ENCODE results near the gene ESAM. TPM values are rescaled to one million over a fixed set of nuclear protein-coding genes. Genes with fewer than 3 reads are reported as not detected.

ESAM gene
- total RNA-seq, 2 donors from 2014 or later = 0.88 to 1.1 TPM

- DNase-seq (no peak), ATAC-seq (replicated peaks in 1 of 2) (no peak)
- Mint-ChIP-seq H3K27ac (no peak overlapping the region), H3K27me3 (ENCODE audit: low read depth) (peaks cover 40% of the 10 kb centered on the region), H3K4me3 (no peak overlapping the region), H3K9me3 (no peaks in the 10 kb centered on the region), H3K36me3 (ENCODE audit: insufficient read depth in 2 of 2) (no peaks in the 10 kb centered on the region), H3K4me1 (ENCODE audit: low read depth) (peaks cover 13% of the 10 kb centered on the region)
Measured at GRCh38 chr11:124725719-124726105, 36.4 kb downstream of the ESAM start.

DNA sequence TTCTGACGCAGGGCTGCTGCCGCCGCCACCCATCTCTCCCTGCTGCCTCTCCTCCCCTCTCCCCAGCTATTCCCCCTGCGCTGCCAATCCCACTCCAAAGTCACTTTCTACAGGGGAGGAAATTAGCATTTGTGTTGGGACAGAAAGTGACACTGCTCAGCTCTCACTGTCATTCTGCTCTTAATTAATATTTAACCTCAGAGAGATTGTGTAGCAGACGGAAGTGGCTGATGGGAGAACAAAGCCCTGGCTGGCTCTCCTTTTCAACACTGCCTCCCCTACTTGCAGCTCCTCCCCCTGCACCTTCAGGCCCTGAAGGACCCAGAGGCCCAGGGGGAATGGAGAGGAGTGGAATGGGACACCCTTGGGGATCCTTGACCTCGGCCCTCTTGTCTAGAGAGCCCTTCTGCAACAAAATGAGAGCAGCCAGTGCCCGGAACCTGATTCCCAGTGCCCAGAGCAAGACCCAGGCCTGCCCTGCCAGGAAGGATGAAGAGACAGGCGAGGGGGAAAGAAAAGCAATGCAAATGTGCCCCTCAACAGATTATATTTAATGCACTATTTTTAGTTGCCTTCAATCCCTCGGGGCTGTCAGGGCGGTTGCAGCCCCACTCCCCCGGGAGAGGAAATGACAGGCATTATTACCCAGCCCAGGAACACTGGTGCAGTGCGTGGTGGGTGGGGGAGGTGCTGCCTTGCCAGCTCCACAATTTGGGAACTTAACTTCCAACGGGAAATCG lies 36.9 kb downstream of the ESAM start:
- H3K9me3 Mint-ChIP-seq = no peaks in the 10 kb centered on the region
- H3K36me3 Mint-ChIP-seq (ENCODE audit: insufficient read depth in 2 of 2) = no peaks in the 10 kb centered on the region
- H3K4me1 Mint-ChIP-seq (ENCODE audit: low read depth) = peaks cover 13% of the 10 kb centered on the region
- no peak overlapping the region for H3K4me3 Mint-ChIP-seq
- no peak overlapping the region for H3K27ac Mint-ChIP-seq
- DNase-seq = no peak
- ATAC-seq (replicated peaks in 1 of 2) = no peak
- H3K27me3 Mint-ChIP-seq (ENCODE audit: low read depth) = peaks cover 43% of the 10 kb centered on the region

GRCh38 chr11:124722176-124722575 lies 39.9 kb downstream of the ESAM start:
- H3K9me3 Mint-ChIP-seq = no peaks in the 10 kb centered on the region
- H3K27ac Mint-ChIP-seq = no peak overlapping the region
- H3K27me3 Mint-ChIP-seq (ENCODE audit: low read depth) = peaks cover 72% of the 10 kb centered on the region
- H3K36me3 Mint-ChIP-seq (ENCODE audit: insufficient read depth in 2 of 2) = no peaks in the 10 kb centered on the region
- ATAC-seq (replicated peaks in 1 of 2) = no peak
- no peak overlapping the region for H3K4me3 Mint-ChIP-seq
- peaks cover 21% of the 10 kb centered on the region for H3K4me1 Mint-ChIP-seq (ENCODE audit: low read depth)
- DNase-seq = no peak

DNA sequence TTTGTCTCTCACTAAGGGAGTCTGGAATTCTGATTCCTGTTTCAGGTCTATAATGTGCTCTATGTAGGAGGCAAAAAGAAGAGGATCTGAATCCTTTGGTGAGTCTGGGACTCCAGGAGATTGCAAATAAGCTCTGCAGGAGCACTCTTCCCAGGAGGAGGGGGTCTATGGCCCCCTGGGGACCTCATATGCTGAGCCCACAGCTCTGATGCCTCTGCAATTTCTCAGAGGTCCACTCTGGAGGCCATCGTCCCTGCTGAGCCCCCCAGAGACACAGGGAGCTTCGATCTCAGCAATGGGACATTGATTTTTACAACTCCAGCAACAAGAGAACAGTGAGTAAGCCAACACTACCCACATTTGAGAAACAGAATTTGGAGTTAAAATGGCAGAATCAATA lies 42.6 kb downstream of the ESAM start:
- Mint-ChIP-seq H3K4me1 (ENCODE audit: low read depth) (peaks cover 15% of the 10 kb centered on the region), H3K27ac (no peak overlapping the region), H3K4me3 (peak overlapping the region in 1 of 2 donors; percentile 29), H3K27me3 (ENCODE audit: low read depth) (peaks cover 69% of the 10 kb centered on the region), H3K36me3 (ENCODE audit: insufficient read depth in 2 of 2) (no peaks in the 10 kb centered on the region), H3K9me3 (no peaks in the 10 kb centered on the region)
- DNase-seq = no peak
- ATAC-seq (replicated peaks in 1 of 2) = no peak

DNA sequence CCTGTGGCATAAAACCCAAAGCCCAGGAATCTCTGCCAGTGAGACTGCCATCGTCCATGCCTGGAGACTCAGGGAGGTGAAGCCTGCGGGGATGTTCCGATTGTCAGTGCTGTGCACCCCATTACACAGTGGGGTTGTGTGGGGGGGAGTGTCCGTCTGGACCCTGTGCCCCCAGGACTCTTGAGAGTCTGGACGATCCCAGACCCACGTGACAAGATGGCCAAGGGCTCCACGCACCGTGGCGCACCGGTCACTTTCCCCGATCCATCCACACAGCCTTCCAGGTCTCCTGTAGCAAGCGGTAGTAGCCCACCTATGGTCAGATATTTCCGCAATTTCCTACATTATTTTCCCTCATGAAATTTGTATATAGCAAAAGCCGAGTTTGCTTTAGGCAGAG lies 43.3 kb downstream of the ESAM start:
- H3K36me3 Mint-ChIP-seq (ENCODE audit: insufficient read depth in 2 of 2) = no peaks in the 10 kb centered on the region
- peaks cover 69% of the 10 kb centered on the region for H3K27me3 Mint-ChIP-seq (ENCODE audit: low read depth)
- no peak overlapping the region for H3K27ac Mint-ChIP-seq
- peaks cover 15% of the 10 kb centered on the region for H3K4me1 Mint-ChIP-seq (ENCODE audit: low read depth)
- no peak for DNase-seq
- no peaks in the 10 kb centered on the region for H3K9me3 Mint-ChIP-seq
- no peak for ATAC-seq (replicated peaks in 1 of 2)
- H3K4me3 Mint-ChIP-seq = peak overlapping the region; percentile 29 to 90

- H3K9me3 Mint-ChIP-seq = no peaks in the 10 kb centered on the region
- peak overlapping the region; percentile 73 to 90 for H3K4me3 Mint-ChIP-seq
- peak in 1 of 2 donors; percentile 12 for DNase-seq
Measured at GRCh38 chr11:124717786-124718651, 44.1 kb downstream of the ESAM start.

GRCh38 chr11:124717421-124717785 lies 44.7 kb downstream of the ESAM start:
- peaks cover 13% of the 10 kb centered on the region for H3K4me1 Mint-ChIP-seq (ENCODE audit: low read depth)
- H3K36me3 Mint-ChIP-seq (ENCODE audit: insufficient read depth in 2 of 2) = no peaks in the 10 kb centered on the region
- peak overlapping the region; percentile 73 to 90 for H3K4me3 Mint-ChIP-seq
- no peak for ATAC-seq (replicated peaks in 1 of 2)
- peaks cover 55% of the 10 kb centered on the region for H3K27me3 Mint-ChIP-seq (ENCODE audit: low read depth)
- no peak overlapping the region for H3K27ac Mint-ChIP-seq
- H3K9me3 Mint-ChIP-seq = no peaks in the 10 kb centered on the region
- no peak for DNase-seq

More at GRCh38 chr11:124717786-124718651, 44.1 kb downstream of the ESAM start:
- Mint-ChIP-seq H3K27ac (no peak overlapping the region), H3K36me3 (ENCODE audit: insufficient read depth in 2 of 2) (no peaks in the 10 kb centered on the region), H3K27me3 (ENCODE audit: low read depth) (peaks cover 61% of the 10 kb centered on the region), H3K4me1 (ENCODE audit: low read depth) (peaks cover 15% of the 10 kb centered on the region)
- peak; percentile 60 to 64 for ATAC-seq (replicated peaks in 1 of 2)

DNA sequence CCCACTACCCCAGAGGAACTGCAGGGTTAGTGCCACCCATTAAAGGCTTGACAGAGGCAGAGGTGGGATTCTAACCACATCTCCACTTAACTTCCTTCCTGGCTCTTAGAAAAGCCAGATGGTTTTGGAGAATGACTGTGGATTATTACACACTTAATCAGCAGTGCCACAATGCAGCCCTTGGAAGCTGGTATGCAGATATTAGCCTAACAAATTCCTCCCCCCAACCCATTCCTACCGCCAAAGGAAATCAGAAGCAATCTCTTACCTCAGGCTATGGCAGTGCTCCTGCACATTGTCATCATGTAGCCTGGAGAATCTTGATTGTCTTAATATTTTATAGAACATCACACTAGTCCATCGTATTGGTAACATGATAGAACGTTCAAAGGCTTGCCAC lies 45.5 kb downstream of the ESAM start:
- DNase-seq = no peak
- H3K4me3 Mint-ChIP-seq = peak overlapping the region in 1 of 2 donors; percentile 35
- H3K27me3 Mint-ChIP-seq (ENCODE audit: low read depth) = peaks cover 48% of the 10 kb centered on the region
- H3K36me3 Mint-ChIP-seq (ENCODE audit: insufficient read depth in 2 of 2) = no peaks in the 10 kb centered on the region
- H3K27ac Mint-ChIP-seq = no peak overlapping the region
- H3K4me1 Mint-ChIP-seq (ENCODE audit: low read depth) = peaks cover 8% of the 10 kb centered on the region
- ATAC-seq (replicated peaks in 1 of 2) = no peak
- no peaks in the 10 kb centered on the region for H3K9me3 Mint-ChIP-seq

DNA sequence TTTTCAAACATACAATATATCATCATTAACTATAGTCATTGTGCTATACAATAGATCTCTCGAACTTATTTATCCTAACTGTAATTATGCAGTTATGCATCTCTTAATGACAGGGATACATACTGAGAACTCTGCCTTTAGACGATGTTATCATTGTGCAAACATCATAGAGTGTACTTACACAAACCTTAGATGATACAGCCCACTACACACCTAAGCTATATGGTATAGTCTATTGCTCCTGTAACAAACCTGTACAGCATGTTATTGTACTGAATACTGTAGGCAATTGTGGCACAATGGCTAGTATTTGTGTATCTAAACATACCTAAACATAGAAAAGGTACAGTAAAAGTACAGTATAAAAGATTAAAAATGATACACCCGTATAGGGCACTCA lies 49.7 kb downstream of the ESAM start:
- no peak for ATAC-seq (replicated peaks in 1 of 2)
- H3K4me1 Mint-ChIP-seq (ENCODE audit: low read depth) = peaks cover under 1% of the 10 kb centered on the region
- peaks cover 0 to 3% of the 10 kb centered on the region in 2 donors for H3K9me3 Mint-ChIP-seq
- H3K27me3 Mint-ChIP-seq (ENCODE audit: low read depth) = peaks cover 16% of the 10 kb centered on the region
- H3K27ac Mint-ChIP-seq = no peak overlapping the region
- no peak overlapping the region for H3K4me3 Mint-ChIP-seq
- no peak for DNase-seq
- peaks cover 3% of the 10 kb centered on the region in 2 donors for H3K36me3 Mint-ChIP-seq (ENCODE audit: insufficient read depth in 2 of 2)

- peaks cover 0 to 3% of the 10 kb centered on the region in 2 donors for H3K9me3 Mint-ChIP-seq
- H3K4me3 Mint-ChIP-seq = no peak overlapping the region
- peaks cover 3% of the 10 kb centered on the region in 2 donors for H3K36me3 Mint-ChIP-seq (ENCODE audit: insufficient read depth in 2 of 2)
- H3K4me1 Mint-ChIP-seq (ENCODE audit: low read depth) = no peaks in the 10 kb centered on the region
- DNase-seq (no peak), ATAC-seq (replicated peaks in 1 of 2) (no peak)
- H3K27me3 Mint-ChIP-seq (ENCODE audit: low read depth) = peaks cover 6% of the 10 kb centered on the region
- no peak overlapping the region for H3K27ac Mint-ChIP-seq
Measured at GRCh38 chr11:124707829-124708228, 54.3 kb downstream of the ESAM start.

Other genes starting within 250 kb of the ESAM start
- gene OR8B12, start 218.6 kb downstream of the ESAM start, total RNA-seq = not detected
- not detected for gene OR8A1, start 192.3 kb downstream of the ESAM start, total RNA-seq
- gene PANX3, start 150.9 kb downstream of the ESAM start, total RNA-seq = not detected
- 10 to 100 TPM; 45.5 to 50.8 TPM for gene TBRG1, start 139.4 kb downstream of the ESAM start, total RNA-seq
- gene SIAE, start 88.6 kb downstream of the ESAM start, total RNA-seq = 10 to 100 TPM in 1 of 2 donors, 1 to 10 TPM in 1; 8.4 to 12.0 TPM
- gene SPA17, start 88.4 kb downstream of the ESAM start, total RNA-seq = 1 to 10 TPM; 2.5 to 2.6 TPM
- 1 to 10 TPM; 4.2 to 4.4 TPM for gene NRGN, start 22.3 kb downstream of the ESAM start, total RNA-seq
- under 1 TPM; 0.35 to 0.48 TPM for gene VSIG2, start 10.0 kb downstream of the ESAM start, total RNA-seq
- gene MSANTD2, start 38.1 kb upstream of the ESAM start, total RNA-seq = 10 to 100 TPM; 11.1 to 12.5 TPM
- 10 to 100 TPM; 21.5 to 26.6 TPM for gene ROBO3, start 103.1 kb upstream of the ESAM start, total RNA-seq
- gene ROBO4, start 135.6 kb upstream of the ESAM start, total RNA-seq = not detected
- gene HEPN1, start 157.0 kb upstream of the ESAM start, total RNA-seq = not detected
- not detected for gene HEPACAM, start 173.8 kb upstream of the ESAM start, total RNA-seq
- 1 to 10 TPM; 9.1 to 9.9 TPM for gene CCDC15, start 191.9 kb upstream of the ESAM start, total RNA-seq

Data from activated T-cell treated with anti-CD3 and anti-CD28 coated beads, Interleukin-2, amount 50 U/mL, for 72 hours (primary cell).